Measurements from ENCODE around the gene FAM135A. TPM values are rescaled to one million over a fixed set of nuclear protein-coding genes. Genes with fewer than 3 reads are reported as not detected.
"Not testable (repeated sequence)": the region's sequence is repeated elsewhere in the genome, so short reads cannot be mapped to it uniquely, and the experiment has no call there.

Gene FAM135A
- total and polyA plus RNA-seq, 2 of the 4 experiments (the other 2 are of a cell fraction), result 2.2 to 7.9 TPM

DNA sequence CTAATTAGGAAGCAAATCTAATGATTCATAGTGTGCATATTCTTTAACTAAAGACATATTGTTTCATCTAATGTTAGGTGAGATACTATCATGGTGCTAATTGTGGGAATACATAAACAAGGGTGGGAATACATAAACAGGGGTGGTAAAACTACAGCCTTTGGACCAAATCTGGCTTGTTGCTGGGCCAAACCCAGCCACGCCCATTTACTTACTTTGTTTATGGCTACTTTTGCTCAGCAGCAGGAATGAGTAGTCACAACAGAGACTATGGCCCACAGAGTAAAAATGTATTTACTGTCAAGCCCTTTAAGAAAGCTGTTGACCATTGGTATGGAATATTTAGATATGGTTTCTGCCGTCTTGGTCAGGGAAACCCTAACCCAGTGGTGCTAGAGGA lies 31.7 kb downstream of the FAM135A start:
- Histone ChIP-seq H3K14ac (replicated peaks; ENCODE audit: low read depth, low read length) (no peak overlapping the region), H3K9ac (ENCODE audit: low read depth, low read length) (no peak overlapping the region), H2AK9ac (replicated peaks; ENCODE audit: low read depth, low read length, poor library complexity) (no peak overlapping the region), H3K18ac (ENCODE audit: low read depth, low read length) (no peak overlapping the region), H3K9me1 (ENCODE audit: insufficient read depth, low read length) (no peaks in the 10 kb centered on the region), H2BK120ac (ENCODE audit: low read depth, low read length) (no peak overlapping the region), H3K23ac (ENCODE audit: low read depth, low read length) (no peak overlapping the region), H4K20me1 (ENCODE audit: insufficient read depth, low read length) (no peaks in the 10 kb centered on the region), H3K4me1 (ENCODE audit: control insufficient read depth, insufficient read depth, low read length) (no peaks in the 10 kb centered on the region), H2BK20ac (ENCODE audit: low read depth, low read length) (no peak overlapping the region), H3K79me1 (ENCODE audit: low read depth in 1 of 2, low read length in 2 of 2) (no peaks in the 10 kb centered on the region), H3K9me3 (ENCODE audit: control insufficient read depth, insufficient read depth, low read length) (no peaks in the 10 kb centered on the region), H3K4me2 (ENCODE audit: low read depth, low read length) (no peak overlapping the region), H2AK5ac (ENCODE audit: low read depth, low read length) (no peak overlapping the region), H3K4me3 (ENCODE audit: insufficient read depth, low read depth, low read length) (no peak overlapping the region), H4K91ac (ENCODE audit: insufficient read depth, low read depth, low read length) (no peak overlapping the region), H2AFZ (replicated peaks; ENCODE audit: low read length, poor library complexity) (no peak overlapping the region), H3K27ac (ENCODE audit: insufficient read depth, low read length) (no peak overlapping the region), H2BK15ac (ENCODE audit: low read depth, low read length) (no peak overlapping the region), H3K56ac (ENCODE audit: extremely low read depth, insufficient read depth, low read length) (no peak overlapping the region; the same call in 1 of the 2 replicates), H4K8ac (ENCODE audit: low read depth in 2 of 2, low read length in 2 of 2) (no peak overlapping the region), H2BK5ac (ENCODE audit: low read depth, low read length, poor library complexity, severe bottlenecking) (no peak overlapping the region), H4K5ac (ENCODE audit: low read depth, low read length) (no peak overlapping the region), H3K4ac (ENCODE audit: low read depth, low read length) (no peak overlapping the region), H3K36me3 (ENCODE audit: control insufficient read depth, insufficient read depth, low read length) (no peaks in the 10 kb centered on the region), H3K27me3 (ENCODE audit: control insufficient read depth, insufficient read depth, low read length) (no peaks in the 10 kb centered on the region)
- dilution Hi-C loops (cut with HindIII; ENCODE audit: low sequenced_read_pairs, unreplicated experiment) (no loop called here), intact Hi-C loops (cut with micrococcal nuclease) (no loop called here), in situ Hi-C loops (cut with MboI; ENCODE audit: low sequenced_read_pairs) (no loop called here)
- CTCF ChIA-PET, result no interaction called here
- no peak for DNase-seq
- ATAC-seq (ENCODE audit: low read depth), result no peak
- TF ChIP-seq BHLHE40 (IDR thresholded peaks at IDR 0.05; ENCODE audit: low read depth, low read length) (no peak), RCOR1 (IDR thresholded peaks at IDR 0.05; ENCODE audit: insufficient replicate concordance, low read length) (no peak), FOS (IDR thresholded peaks at IDR 0.05; ENCODE audit: low read depth, low read length) (no peak)
- no TSS peak for BruUV-seq (replicated peaks)
- WGBS, 2 experiments (ENCODE audit: extremely low coverage in 2 of 2, insufficient read length in 1 of 2), result no CpG with 5 or more reads among the region's 2 CpGs
- POLR2A ChIA-PET (ENCODE audit: unreplicated experiment), result no interaction called here

- POLR2A ChIA-PET (ENCODE audit: unreplicated experiment); H2AFZ ChIP-seq (replicated peaks; ENCODE audit: low read length, poor library complexity); H2BK120ac ChIP-seq (ENCODE audit: low read depth, low read length); H3K4me3 ChIP-seq (ENCODE audit: insufficient read depth, low read depth, low read length); H3K9ac ChIP-seq (ENCODE audit: low read depth, low read length); H4K91ac ChIP-seq (ENCODE audit: insufficient read depth, low read depth, low read length); DNase-seq; intact Hi-C loops (cut with micrococcal nuclease); CTCF ChIA-PET; H3K27me3 ChIP-seq (ENCODE audit: control insufficient read depth, insufficient read depth, low read length); BruUV-seq (replicated peaks); H3K9me1 ChIP-seq (ENCODE audit: insufficient read depth, low read length); H4K8ac ChIP-seq (ENCODE audit: low read depth in 2 of 2, low read length in 2 of 2); H3K4me2 ChIP-seq (ENCODE audit: low read depth, low read length); dilution Hi-C loops (cut with HindIII; ENCODE audit: low sequenced_read_pairs, unreplicated experiment); H3K9me3 ChIP-seq (ENCODE audit: control insufficient read depth, insufficient read depth, low read length); H2BK20ac ChIP-seq (ENCODE audit: low read depth, low read length); in situ Hi-C loops (cut with MboI; ENCODE audit: low sequenced_read_pairs); H2AK9ac ChIP-seq (replicated peaks; ENCODE audit: low read depth, low read length, poor library complexity); H2BK5ac ChIP-seq (ENCODE audit: low read depth, low read length, poor library complexity, severe bottlenecking); ATAC-seq (ENCODE audit: low read depth); H3K56ac ChIP-seq (ENCODE audit: extremely low read depth, insufficient read depth, low read length); H2BK15ac ChIP-seq (ENCODE audit: low read depth, low read length); H3K18ac ChIP-seq (ENCODE audit: low read depth, low read length); H4K20me1 ChIP-seq (ENCODE audit: insufficient read depth, low read length); H3K14ac ChIP-seq (replicated peaks; ENCODE audit: low read depth, low read length); H3K36me3 ChIP-seq (ENCODE audit: control insufficient read depth, insufficient read depth, low read length); H3K4ac ChIP-seq (ENCODE audit: low read depth, low read length); H3K27ac ChIP-seq (ENCODE audit: insufficient read depth, low read length); H2AK5ac ChIP-seq (ENCODE audit: low read depth, low read length); H3K4me1 ChIP-seq (ENCODE audit: control insufficient read depth, insufficient read depth, low read length); H3K79me1 ChIP-seq (ENCODE audit: low read depth in 1 of 2, low read length in 2 of 2); H4K5ac ChIP-seq (ENCODE audit: low read depth, low read length); H3K23ac ChIP-seq (ENCODE audit: low read depth, low read length): not testable (repeated sequence)
- no CpG with 5 or more reads among the region's 13 CpGs for WGBS, 2 experiments (ENCODE audit: extremely low coverage in 2 of 2, insufficient read length in 1 of 2)
Observed at GRCh38 chr6:70447343-70448070, 34.2 kb downstream of the FAM135A start.

All from IMR-90 (cell line).